ENCODE results near the gene ECE2.

The ECE2 gene

GRCh38 chr3:184272269-184272668 is 3.6 kb upstream of the ECE2 start:
- peaks cover 93% of the 10 kb centered on the region for H3K27me3 ChIP-seq
- no peak overlapping the region for H3K27ac ChIP-seq
- no peaks in the 10 kb centered on the region for H3K36me3 ChIP-seq
- H3K4me3 ChIP-seq (ENCODE audit: low read depth in 1 of 2, low read length in 1 of 2): no peak overlapping the region
- TF ChIP-seq CTCF (IDR thresholded peaks at IDR 0.05): no peak
- no peaks in the 10 kb centered on the region for H3K4me1 ChIP-seq (ENCODE audit: control insufficient read depth in 1 of 2, insufficient read depth in 1 of 2, low read depth in 1 of 2, low read length in 1 of 2)
- no peaks in the 10 kb centered on the region for H3K9me3 ChIP-seq

GRCh38 chr3:184275381-184275701 is 481 bp upstream of the ECE2 start:
- no peak overlapping the region for H3K27ac ChIP-seq

DNA sequence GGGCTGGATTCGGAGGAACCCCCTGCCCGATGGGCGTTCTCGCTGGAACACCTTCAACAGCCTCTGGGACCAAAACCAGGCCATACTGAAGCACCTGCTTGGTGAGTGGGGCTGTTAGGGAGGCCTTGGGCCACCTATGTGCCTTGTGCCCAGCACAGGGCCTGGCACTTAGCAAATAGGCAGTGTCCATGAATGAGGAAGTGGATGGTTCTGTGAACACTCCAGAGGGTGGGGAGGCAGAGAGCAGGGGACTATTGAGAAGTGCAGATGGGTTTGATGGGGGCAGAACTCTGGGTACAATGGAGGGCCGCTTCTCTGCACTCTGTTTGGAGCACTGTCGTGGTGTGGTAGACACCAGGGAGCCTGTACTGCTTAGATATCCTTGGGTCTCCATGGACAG is 1.5 kb downstream of the ECE2 start:
- H3K4me3 ChIP-seq (ENCODE audit: low read depth in 1 of 2, low read length in 1 of 2): no peak overlapping the region
- no peak overlapping the region for H3K27ac ChIP-seq
- no peaks in the 10 kb centered on the region for H3K36me3 ChIP-seq
- peaks cover 82% of the 10 kb centered on the region for H3K27me3 ChIP-seq
- H3K4me1 ChIP-seq (ENCODE audit: control insufficient read depth in 1 of 2, insufficient read depth in 1 of 2, low read depth in 1 of 2, low read length in 1 of 2): no peaks in the 10 kb centered on the region
- TF ChIP-seq CTCF (IDR thresholded peaks at IDR 0.05): no peak
- H3K9me3 ChIP-seq: no peaks in the 10 kb centered on the region

More at GRCh38 chr3:184275381-184275701, 481 bp upstream of the ECE2 start:
- H3K27me3 ChIP-seq: peaks cover 92% of the 10 kb centered on the region
- no peaks in the 10 kb centered on the region for H3K36me3 ChIP-seq
- TF ChIP-seq CTCF (IDR thresholded peaks at IDR 0.05): no peak
- H3K4me3 ChIP-seq (ENCODE audit: low read depth in 1 of 2, low read length in 1 of 2): no peak overlapping the region
- no peaks in the 10 kb centered on the region for H3K9me3 ChIP-seq
- H3K4me1 ChIP-seq (ENCODE audit: control insufficient read depth in 1 of 2, insufficient read depth in 1 of 2, low read depth in 1 of 2, low read length in 1 of 2): no peaks in the 10 kb centered on the region

GRCh38 chr3:184282941-184283340 is 7.1 kb downstream of the ECE2 start:
- peaks cover 61% of the 10 kb centered on the region for H3K27me3 ChIP-seq
- no peaks in the 10 kb centered on the region for H3K9me3 ChIP-seq
- no peak overlapping the region for H3K4me3 ChIP-seq (ENCODE audit: low read depth in 1 of 2, low read length in 1 of 2)
- H3K4me1 ChIP-seq (ENCODE audit: control insufficient read depth in 1 of 2, insufficient read depth in 1 of 2, low read depth in 1 of 2, low read length in 1 of 2): no peaks in the 10 kb centered on the region
- no peaks in the 10 kb centered on the region for H3K36me3 ChIP-seq
- no peak overlapping the region for H3K27ac ChIP-seq
- TF ChIP-seq CTCF (IDR thresholded peaks at IDR 0.05): no peak

DNA sequence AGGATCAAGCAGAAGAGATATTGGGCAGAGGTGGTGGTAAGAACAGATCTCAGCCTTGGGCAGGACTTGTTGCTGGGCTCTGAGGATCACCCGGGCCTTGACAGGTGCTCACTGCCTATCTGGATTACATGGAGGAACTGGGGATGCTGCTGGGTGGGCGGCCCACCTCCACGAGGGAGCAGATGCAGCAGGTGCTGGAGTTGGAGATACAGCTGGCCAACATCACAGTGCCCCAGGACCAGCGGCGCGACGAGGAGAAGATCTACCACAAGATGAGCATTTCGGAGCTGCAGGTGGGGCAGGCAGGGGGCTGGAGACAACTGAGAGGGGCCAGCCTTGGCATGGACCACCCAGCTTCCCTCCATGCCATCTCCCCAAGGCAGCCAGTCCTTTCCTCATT is 7.9 kb downstream of the ECE2 start:
- Histone ChIP-seq H3K36me3 (no peaks in the 10 kb centered on the region), H3K27ac (no peak overlapping the region), H3K4me1 (ENCODE audit: control insufficient read depth in 1 of 2, insufficient read depth in 1 of 2, low read depth in 1 of 2, low read length in 1 of 2) (no peaks in the 10 kb centered on the region), H3K9me3 (no peaks in the 10 kb centered on the region), H3K4me3 (ENCODE audit: low read depth in 1 of 2, low read length in 1 of 2) (no peak overlapping the region), H3K27me3 (peaks cover 60% of the 10 kb centered on the region)
- TF ChIP-seq CTCF (IDR thresholded peaks at IDR 0.05): no peak

DNA sequence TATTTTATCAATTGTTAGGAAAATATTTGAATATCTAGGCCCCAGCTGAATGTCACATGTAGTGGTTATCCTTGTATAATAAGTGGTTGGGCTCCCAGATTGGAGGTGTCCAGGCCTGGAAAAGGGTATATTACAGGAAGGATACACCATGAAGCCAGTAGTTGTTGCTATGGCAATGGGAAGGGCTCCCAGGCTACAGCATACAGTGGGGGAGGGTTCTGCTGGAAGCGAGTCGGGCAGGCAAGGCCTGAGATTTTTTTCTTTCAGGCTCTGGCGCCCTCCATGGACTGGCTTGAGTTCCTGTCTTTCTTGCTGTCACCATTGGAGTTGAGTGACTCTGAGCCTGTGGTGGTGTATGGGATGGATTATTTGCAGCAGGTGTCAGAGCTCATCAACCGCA is 8.9 kb downstream of the ECE2 start:
- Histone ChIP-seq H3K9me3 (no peaks in the 10 kb centered on the region), H3K27ac (no peak overlapping the region), H3K36me3 (no peaks in the 10 kb centered on the region), H3K27me3 (peaks cover 60% of the 10 kb centered on the region), H3K4me3 (ENCODE audit: low read depth in 1 of 2, low read length in 1 of 2) (no peak overlapping the region), H3K4me1 (ENCODE audit: control insufficient read depth in 1 of 2, insufficient read depth in 1 of 2, low read depth in 1 of 2, low read length in 1 of 2) (no peaks in the 10 kb centered on the region)
- no peak for TF ChIP-seq CTCF (IDR thresholded peaks at IDR 0.05)

All from neutrophil (primary cell).